ENCODE data around the gene ETF1.

ETF1 gene

GRCh38 chr5:138539791-138540190 lies 3.2 kb downstream of the ETF1 start:
- TF ChIP-seq POLR2AphosphoS5 (IDR thresholded peaks at IDR 0.05; ENCODE audit: low read depth, low read length) (no peak), REST (IDR thresholded peaks at IDR 0.05; ENCODE audit: insufficient read depth in 1 of 2, low read depth in 2 of 2, low read length in 2 of 2) (no peak), SIN3A (IDR thresholded peaks at IDR 0.05; ENCODE audit: borderline replicate concordance, insufficient read depth, low read length) (no peak), TAF1 (IDR thresholded peaks at IDR 0.05; ENCODE audit: borderline replicate concordance, insufficient read depth, low read length) (no peak)

- TF ChIP-seq POLR2AphosphoS5 (IDR thresholded peaks at IDR 0.05; ENCODE audit: low read depth, low read length) = no peak
- TF ChIP-seq TAF1 (IDR thresholded peaks at IDR 0.05; ENCODE audit: borderline replicate concordance, insufficient read depth, low read length) = no peak
- no peak for TF ChIP-seq FOXP2 (optimal IDR thresholded peaks at IDR 0.05; ENCODE audit: borderline replicate concordance, extremely low read depth, extremely low read length, insufficient read depth)
- no peak for TF ChIP-seq SIN3A (IDR thresholded peaks at IDR 0.05; ENCODE audit: borderline replicate concordance, insufficient read depth, low read length)
- TF ChIP-seq REST (IDR thresholded peaks at IDR 0.05; ENCODE audit: insufficient read depth in 1 of 2, low read depth in 2 of 2, low read length in 2 of 2) = no peak
Observed at GRCh38 chr5:138538943-138539627, 4.0 kb downstream of the ETF1 start.

- TF ChIP-seq POLR2AphosphoS5 (IDR thresholded peaks at IDR 0.05; ENCODE audit: low read depth, low read length) = no peak; the same call in 1 of the 2 replicates
Observed at GRCh38 chr5:138536665-138537315, 6.2 kb downstream of the ETF1 start.

GRCh38 chr5:138536215-138536614 lies 6.8 kb downstream of the ETF1 start:
- TF ChIP-seq FOXP2 (optimal IDR thresholded peaks at IDR 0.05; ENCODE audit: borderline replicate concordance, extremely low read depth, extremely low read length, insufficient read depth) (no peak), SIN3A (IDR thresholded peaks at IDR 0.05; ENCODE audit: borderline replicate concordance, insufficient read depth, low read length) (no peak), TAF1 (IDR thresholded peaks at IDR 0.05; ENCODE audit: borderline replicate concordance, insufficient read depth, low read length) (no peak)

- no peak for TF ChIP-seq FOXP2 (optimal IDR thresholded peaks at IDR 0.05; ENCODE audit: borderline replicate concordance, extremely low read depth, extremely low read length, insufficient read depth)
- no peak for TF ChIP-seq TAF1 (IDR thresholded peaks at IDR 0.05; ENCODE audit: borderline replicate concordance, insufficient read depth, low read length)
- TF ChIP-seq REST (IDR thresholded peaks at IDR 0.05; ENCODE audit: insufficient read depth in 1 of 2, low read depth in 2 of 2, low read length in 2 of 2) = no peak
- TF ChIP-seq POLR2AphosphoS5 (IDR thresholded peaks at IDR 0.05; ENCODE audit: low read depth, low read length) = no peak
- no peak for TF ChIP-seq SIN3A (IDR thresholded peaks at IDR 0.05; ENCODE audit: borderline replicate concordance, insufficient read depth, low read length)
Observed at GRCh38 chr5:138533973-138534941, 8.8 kb downstream of the ETF1 start.
